ENCODE measurements around the gene CMIP.

DNA sequence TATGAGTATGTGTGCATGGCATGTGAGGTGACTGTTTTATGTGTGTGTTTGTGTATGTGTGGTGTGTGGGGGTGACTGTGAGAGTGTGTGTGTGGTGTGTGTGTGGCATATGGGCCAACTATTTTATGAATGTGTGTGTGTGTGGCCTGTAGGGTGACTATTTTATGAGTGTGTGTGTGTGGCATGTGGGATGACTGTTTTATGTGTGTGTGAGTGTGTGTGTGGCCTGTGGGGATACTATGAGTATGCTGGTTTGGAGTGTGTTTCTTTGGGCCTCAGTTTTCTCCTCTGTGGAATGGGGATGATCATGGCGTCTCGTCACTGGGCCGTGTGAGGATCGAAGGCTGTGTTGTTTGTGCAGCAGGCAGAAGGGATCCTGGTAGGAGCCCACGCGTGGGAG lies 182.4 kb downstream of the CMIP start:
- TF ChIP-seq TAF1 (IDR thresholded peaks at IDR 0.05; ENCODE audit: low read depth), result no peak
- TF ChIP-seq, protein P1, sequence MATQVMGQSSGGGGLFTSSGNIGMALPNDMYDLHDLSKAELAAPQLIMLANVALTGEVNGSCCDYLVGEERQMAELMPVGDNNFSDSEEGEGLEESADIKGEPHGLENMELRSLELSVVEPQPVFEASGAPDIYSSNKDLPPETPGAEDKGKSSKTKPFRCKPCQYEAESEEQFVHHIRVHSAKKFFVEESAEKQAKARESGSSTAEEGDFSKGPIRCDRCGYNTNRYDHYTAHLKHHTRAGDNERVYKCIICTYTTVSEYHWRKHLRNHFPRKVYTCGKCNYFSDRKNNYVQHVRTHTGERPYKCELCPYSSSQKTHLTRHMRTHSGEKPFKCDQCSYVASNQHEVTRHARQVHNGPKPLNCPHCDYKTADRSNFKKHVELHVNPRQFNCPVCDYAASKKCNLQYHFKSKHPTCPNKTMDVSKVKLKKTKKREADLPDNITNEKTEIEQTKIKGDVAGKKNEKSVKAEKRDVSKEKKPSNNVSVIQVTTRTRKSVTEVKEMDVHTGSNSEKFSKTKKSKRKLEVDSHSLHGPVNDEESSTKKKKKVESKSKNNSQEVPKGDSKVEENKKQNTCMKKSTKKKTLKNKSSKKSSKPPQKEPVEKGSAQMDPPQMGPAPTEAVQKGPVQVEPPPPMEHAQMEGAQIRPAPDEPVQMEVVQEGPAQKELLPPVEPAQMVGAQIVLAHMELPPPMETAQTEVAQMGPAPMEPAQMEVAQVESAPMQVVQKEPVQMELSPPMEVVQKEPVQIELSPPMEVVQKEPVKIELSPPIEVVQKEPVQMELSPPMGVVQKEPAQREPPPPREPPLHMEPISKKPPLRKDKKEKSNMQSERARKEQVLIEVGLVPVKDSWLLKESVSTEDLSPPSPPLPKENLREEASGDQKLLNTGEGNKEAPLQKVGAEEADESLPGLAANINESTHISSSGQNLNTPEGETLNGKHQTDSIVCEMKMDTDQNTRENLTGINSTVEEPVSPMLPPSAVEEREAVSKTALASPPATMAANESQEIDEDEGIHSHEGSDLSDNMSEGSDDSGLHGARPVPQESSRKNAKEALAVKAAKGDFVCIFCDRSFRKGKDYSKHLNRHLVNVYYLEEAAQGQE (IDR thresholded peaks at IDR 0.05; ENCODE audit: low read depth), result no peak
